ENCODE results near the gene RNF123. TPM values are rescaled to one million over a fixed set of nuclear protein-coding genes. Genes with fewer than 3 reads are reported as not detected.

RNF123 gene
- total RNA-seq, 2 donors from 2014 or later: 35.1 to 35.2 TPM

DNA sequence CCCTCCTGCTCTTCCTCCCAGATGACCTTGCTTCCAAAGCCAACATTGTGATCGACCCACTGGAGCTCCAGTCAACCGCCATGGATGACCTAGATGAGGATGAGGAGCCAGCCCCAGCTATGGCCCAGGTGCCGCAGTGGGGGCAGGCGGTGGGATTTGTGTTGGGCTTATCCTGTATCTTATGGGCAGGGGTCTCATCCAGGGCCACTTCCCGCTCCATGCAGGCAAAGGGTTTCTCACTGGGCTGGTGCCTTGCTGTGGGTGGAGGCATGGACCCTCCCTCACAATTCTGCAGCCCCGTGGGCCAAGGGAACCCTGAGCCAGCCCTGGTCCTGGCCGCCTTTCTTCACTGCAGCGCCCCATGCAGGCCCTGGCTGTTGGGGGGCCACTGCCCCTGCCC is 15.3 kb downstream of the RNF123 start:
- no peak overlapping the region for H3K27ac Mint-ChIP-seq
- no peaks in the 10 kb centered on the region for H3K9me3 Mint-ChIP-seq
- H3K27me3 Mint-ChIP-seq (ENCODE audit: low read depth): no peaks in the 10 kb centered on the region

DNA sequence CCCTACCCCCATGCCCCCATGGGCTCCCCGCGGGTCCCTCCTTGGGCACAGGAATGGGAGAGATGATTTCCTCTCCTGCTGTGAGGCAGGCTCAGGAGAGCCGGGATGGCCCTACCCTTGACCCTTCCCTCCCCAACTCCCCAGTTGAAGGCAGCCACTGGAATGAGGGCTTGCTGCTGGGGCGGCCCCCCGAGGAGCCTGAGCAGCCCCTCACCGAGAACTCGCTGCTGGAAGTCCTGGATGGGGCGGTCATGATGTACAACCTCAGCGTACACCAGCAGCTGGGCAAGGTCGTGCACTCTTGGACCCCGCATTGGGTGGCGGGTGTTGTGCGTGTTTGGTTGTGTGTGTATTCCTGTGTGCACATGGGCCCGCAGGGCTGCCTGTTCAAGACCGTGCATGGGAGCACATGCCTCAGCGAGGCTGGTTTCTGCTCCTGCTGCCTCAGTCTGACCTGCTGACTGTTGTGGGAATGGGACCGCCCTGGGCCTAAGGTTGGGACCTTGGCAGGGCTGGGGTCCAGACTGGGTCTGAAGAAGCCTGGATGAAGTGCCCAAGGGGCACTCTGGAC is 16.1 kb downstream of the RNF123 start:
- no peak for DNase-seq

More for the DNA sequence above, 15.3 kb downstream of the RNF123 start:
- Mint-ChIP-seq H3K4me1 (ENCODE audit: low read depth) (no peaks in the 10 kb centered on the region), H3K36me3 (ENCODE audit: insufficient read depth in 2 of 2) (peaks cover 0 to 2% of the 10 kb centered on the region in 2 donors), H3K4me3 (no peak overlapping the region)
- DNase-seq (no peak), ATAC-seq (replicated peaks in 1 of 2) (no peak)

DNA sequence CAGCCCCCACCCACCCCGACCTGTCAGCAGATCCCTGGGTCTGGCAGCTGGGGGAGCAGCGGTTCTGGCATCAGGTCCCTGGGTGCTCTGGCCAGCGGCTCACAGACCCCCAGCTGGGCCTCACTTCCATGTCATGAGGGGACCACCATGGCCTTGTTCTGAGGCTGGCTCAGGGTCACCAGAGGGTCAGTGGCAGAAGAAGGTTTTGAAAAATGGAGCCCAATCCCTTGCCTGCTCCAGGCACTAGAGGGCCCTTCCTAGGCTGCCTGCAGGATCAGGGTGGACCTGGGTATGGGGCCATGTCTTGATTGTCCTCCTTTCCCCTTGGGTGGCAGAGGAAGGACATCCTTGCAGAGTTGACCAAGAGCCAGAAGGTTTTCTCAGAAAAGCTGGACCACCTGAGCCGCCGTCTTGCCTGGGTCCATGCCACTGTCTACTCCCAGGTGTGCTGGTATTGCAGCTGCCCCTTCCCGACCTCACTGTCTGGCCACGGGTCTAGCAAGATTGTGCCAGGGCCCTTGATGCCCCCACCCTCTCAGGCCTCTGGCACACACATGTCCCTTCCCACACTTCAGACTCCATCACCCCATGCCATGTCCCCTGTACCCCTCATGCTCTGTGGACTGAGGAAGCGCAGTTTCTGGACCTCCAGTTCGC is 17.2 kb downstream of the RNF123 start:
- no peaks in the 10 kb centered on the region for H3K9me3 Mint-ChIP-seq
- no peaks in the 10 kb centered on the region for H3K4me1 Mint-ChIP-seq (ENCODE audit: low read depth)
- H3K27ac Mint-ChIP-seq: no peak overlapping the region
- no peaks in the 10 kb centered on the region for H3K27me3 Mint-ChIP-seq (ENCODE audit: low read depth)
- peaks cover 0 to 2% of the 10 kb centered on the region in 2 donors for H3K36me3 Mint-ChIP-seq (ENCODE audit: insufficient read depth in 2 of 2)
- no peak for ATAC-seq (replicated peaks in 1 of 2)
- no peak for DNase-seq
- no peak overlapping the region for H3K4me3 Mint-ChIP-seq

More for the DNA sequence above, 16.1 kb downstream of the RNF123 start:
- ATAC-seq (replicated peaks in 1 of 2): no peak
- H3K9me3 Mint-ChIP-seq: no peaks in the 10 kb centered on the region
- H3K4me3 Mint-ChIP-seq: no peak overlapping the region
- peaks cover 0 to 2% of the 10 kb centered on the region in 2 donors for H3K36me3 Mint-ChIP-seq (ENCODE audit: insufficient read depth in 2 of 2)
- H3K27me3 Mint-ChIP-seq (ENCODE audit: low read depth): no peaks in the 10 kb centered on the region
- H3K4me1 Mint-ChIP-seq (ENCODE audit: low read depth): no peaks in the 10 kb centered on the region
- no peak overlapping the region for H3K27ac Mint-ChIP-seq

DNA sequence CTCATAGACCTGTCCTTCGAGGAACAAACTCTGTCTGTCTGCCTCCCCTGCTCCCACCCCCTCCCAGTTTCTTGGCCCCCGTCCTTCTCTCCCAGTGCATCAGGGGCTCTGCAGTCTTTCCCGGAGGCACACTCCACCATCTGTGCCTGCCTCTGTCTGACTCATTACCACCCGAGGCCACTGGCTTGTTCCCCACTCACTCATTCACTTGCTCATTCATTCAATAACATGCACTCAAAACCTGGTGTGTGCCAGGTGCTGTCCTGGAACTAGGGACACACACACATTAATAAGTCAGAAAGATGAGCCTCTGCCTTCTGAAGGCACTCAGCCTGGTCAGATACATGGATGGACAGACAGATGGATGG is 17.7 kb downstream of the RNF123 start:
- Mint-ChIP-seq H3K27ac (no peak overlapping the region), H3K27me3 (ENCODE audit: low read depth) (no peaks in the 10 kb centered on the region), H3K4me3 (no peak overlapping the region), H3K36me3 (ENCODE audit: insufficient read depth in 2 of 2) (peaks cover 0 to 2% of the 10 kb centered on the region in 2 donors), H3K9me3 (no peaks in the 10 kb centered on the region), H3K4me1 (ENCODE audit: low read depth) (no peaks in the 10 kb centered on the region)
- ATAC-seq (replicated peaks in 1 of 2): no peak
- no peak for DNase-seq

DNA sequence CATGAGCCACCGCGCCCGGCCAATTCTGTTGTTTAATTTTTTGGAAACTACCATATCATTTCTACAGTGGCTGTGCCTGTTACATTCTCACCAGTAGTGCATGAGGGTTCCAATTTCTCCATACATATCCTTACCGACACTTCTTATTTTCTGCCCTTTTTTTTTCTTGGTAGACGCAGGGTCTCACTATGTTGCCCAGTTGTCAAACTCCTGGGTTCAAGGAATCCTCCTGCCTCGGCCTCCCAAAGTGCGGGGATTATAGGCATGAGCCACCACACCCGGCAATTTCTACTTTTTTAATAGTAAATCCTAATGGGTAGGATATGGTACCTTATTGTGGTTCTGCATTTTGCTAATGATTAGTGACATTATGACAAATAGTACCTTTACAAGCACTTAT is 20.5 kb downstream of the RNF123 start:
- ATAC-seq (replicated peaks in 1 of 2) (no peak), DNase-seq (no peak)
- no peak overlapping the region for H3K4me3 Mint-ChIP-seq
- H3K36me3 Mint-ChIP-seq (ENCODE audit: insufficient read depth in 2 of 2): peaks cover 0 to 2% of the 10 kb centered on the region in 2 donors
- peaks cover 4% of the 10 kb centered on the region for H3K4me1 Mint-ChIP-seq (ENCODE audit: low read depth)
- no peak overlapping the region for H3K27ac Mint-ChIP-seq
- no peaks in the 10 kb centered on the region for H3K27me3 Mint-ChIP-seq (ENCODE audit: low read depth)
- H3K9me3 Mint-ChIP-seq: no peaks in the 10 kb centered on the region

DNA sequence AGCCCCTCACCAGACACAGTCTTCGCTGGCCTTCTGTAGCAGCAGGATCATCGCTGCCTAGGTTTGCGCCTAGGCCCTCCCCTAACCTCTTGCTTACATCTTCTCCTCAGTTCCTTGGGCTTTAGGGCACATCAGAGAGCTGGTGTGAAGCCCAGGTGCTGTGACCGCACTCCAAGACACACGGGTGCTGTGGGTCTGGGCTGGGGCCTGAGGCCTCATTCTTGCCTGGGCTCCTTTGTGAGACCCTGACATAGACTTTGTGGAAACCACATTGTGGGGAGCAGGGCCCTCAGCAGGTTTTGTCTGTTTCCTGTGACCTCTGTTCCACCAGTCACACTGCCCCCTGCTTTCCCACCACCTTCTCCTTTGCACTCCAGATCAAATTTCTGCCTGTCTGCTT is 22.1 kb downstream of the RNF123 start:
- Mint-ChIP-seq H3K36me3 (ENCODE audit: insufficient read depth in 2 of 2) (peaks cover 0 to 2% of the 10 kb centered on the region in 2 donors), H3K4me3 (no peak overlapping the region), H3K27me3 (ENCODE audit: low read depth) (no peaks in the 10 kb centered on the region), H3K27ac (peak overlapping the region; percentile 29), H3K9me3 (no peaks in the 10 kb centered on the region), H3K4me1 (ENCODE audit: low read depth) (peaks cover 4% of the 10 kb centered on the region)
- no peak for ATAC-seq (replicated peaks in 1 of 2)
- no peak for DNase-seq

DNA sequence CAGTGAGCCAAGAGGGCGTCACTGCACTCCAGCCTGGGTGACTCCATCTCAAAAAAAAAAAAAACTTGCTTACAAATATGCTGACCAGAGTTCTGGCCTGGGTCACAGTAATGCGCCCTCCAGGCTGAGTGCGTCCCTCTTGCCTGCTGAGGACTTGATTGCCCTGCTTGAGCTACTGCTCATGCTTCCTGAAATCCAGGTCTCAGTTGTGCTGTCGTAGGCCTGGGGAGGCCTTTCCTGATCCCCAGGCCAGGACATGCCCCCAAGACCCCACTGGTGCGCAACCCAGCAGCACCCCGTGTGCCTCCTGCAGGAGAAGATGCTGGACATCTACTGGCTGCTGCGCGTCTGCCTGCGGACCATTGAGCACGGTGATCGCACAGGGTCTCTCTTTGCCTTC is 22.8 kb downstream of the RNF123 start:
- H3K4me3 Mint-ChIP-seq: no peak overlapping the region
- no peak for DNase-seq

DNA sequence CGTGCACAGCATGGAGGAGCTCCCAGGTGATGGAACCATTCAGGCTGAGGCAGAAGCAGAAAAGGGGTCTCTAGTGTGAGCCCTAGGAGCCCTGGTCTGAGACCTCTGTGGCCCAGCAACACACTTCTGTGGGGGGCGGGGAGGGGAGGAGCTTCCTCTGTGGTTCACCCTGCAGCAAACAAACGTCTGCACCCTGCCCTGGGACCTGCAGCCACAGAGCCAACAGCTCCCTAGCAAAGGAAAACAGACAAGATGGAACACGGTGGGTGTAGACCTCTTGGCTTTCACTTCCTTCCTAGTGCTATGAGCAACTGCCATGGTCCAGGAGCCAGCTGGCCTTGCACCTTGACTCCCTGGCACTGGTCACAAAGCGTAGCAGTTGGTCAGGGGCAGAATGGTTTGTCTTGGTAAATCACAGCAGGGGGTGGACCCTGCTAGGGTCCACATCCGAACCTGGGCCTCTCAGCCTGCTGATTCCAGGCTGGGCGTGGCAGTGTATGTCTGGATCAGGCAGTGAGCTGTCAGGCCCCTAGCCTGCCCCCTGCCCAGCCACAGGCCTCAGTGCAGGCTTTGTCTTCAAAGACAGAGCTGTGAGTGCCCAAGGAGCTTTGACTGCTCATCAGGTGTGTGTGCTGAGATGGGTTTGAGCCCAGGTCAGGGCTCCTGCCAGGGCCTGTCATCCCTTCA is 23.4 kb downstream of the RNF123 start:
- no peak for DNase-seq
- no peak overlapping the region for H3K4me3 Mint-ChIP-seq
- ATAC-seq (replicated peaks in 1 of 2): no peak

More for the DNA sequence above, 22.8 kb downstream of the RNF123 start:
- Mint-ChIP-seq H3K27me3 (ENCODE audit: low read depth) (no peaks in the 10 kb centered on the region), H3K4me1 (ENCODE audit: low read depth) (peaks cover 4% of the 10 kb centered on the region), H3K9me3 (no peaks in the 10 kb centered on the region), H3K36me3 (ENCODE audit: insufficient read depth in 2 of 2) (peaks cover 0 to 2% of the 10 kb centered on the region in 2 donors), H3K27ac (no peak overlapping the region)
- ATAC-seq (replicated peaks in 1 of 2): no peak

DNA sequence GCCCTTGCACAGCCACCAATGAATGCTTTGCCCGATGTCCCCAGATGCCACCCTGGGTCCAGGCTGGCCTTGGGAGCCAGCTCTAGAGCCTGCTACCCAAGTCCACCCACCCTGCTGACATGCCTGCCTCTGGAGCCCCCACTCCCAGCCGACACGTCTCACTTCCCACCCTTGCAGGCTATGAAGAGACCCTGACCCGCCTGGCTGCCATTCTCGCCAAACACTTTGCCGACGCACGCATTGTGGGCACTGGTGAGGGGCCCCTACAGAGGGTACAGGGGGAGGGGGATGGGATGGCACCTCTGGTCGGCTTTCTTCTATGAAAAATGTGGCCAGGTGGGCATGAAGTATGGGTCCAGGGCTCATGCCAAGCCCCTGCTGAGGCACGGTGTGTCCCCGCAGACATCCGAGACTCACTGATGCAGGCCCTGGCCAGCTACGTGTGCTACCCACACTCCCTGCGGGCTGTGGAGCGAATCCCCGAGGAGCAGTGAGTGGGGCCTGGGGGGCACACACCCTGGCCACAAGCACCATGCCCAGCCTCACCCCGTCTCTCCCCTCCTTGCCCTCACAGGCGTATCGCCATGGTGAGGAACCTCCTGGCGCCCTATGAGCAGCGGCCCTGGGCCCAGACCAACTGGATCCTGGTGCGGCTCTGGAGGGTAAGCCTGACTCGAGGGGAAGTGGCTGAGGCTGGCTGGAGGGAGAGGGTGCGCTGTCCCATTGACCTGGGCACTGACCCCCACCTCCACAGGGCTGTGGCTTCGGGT is 24.2 kb downstream of the RNF123 start:
- no peak overlapping the region for H3K4me3 Mint-ChIP-seq
- H3K9me3 Mint-ChIP-seq: no peaks in the 10 kb centered on the region
- peaks cover 0 to under 1% of the 10 kb centered on the region in 2 donors for H3K36me3 Mint-ChIP-seq (ENCODE audit: insufficient read depth in 2 of 2)
- ATAC-seq (replicated peaks in 1 of 2) (no peak), DNase-seq (no peak)
- H3K27ac Mint-ChIP-seq: no peak overlapping the region
- peaks cover 6% of the 10 kb centered on the region for H3K4me1 Mint-ChIP-seq (ENCODE audit: low read depth)
- no peaks in the 10 kb centered on the region for H3K27me3 Mint-ChIP-seq (ENCODE audit: low read depth)

More for the DNA sequence above, 23.4 kb downstream of the RNF123 start:
- Mint-ChIP-seq H3K4me1 (ENCODE audit: low read depth) (peaks cover 4% of the 10 kb centered on the region), H3K9me3 (no peaks in the 10 kb centered on the region), H3K27me3 (ENCODE audit: low read depth) (no peaks in the 10 kb centered on the region), H3K27ac (no peak overlapping the region), H3K36me3 (ENCODE audit: insufficient read depth in 2 of 2) (peaks cover 0 to 2% of the 10 kb centered on the region in 2 donors)

DNA sequence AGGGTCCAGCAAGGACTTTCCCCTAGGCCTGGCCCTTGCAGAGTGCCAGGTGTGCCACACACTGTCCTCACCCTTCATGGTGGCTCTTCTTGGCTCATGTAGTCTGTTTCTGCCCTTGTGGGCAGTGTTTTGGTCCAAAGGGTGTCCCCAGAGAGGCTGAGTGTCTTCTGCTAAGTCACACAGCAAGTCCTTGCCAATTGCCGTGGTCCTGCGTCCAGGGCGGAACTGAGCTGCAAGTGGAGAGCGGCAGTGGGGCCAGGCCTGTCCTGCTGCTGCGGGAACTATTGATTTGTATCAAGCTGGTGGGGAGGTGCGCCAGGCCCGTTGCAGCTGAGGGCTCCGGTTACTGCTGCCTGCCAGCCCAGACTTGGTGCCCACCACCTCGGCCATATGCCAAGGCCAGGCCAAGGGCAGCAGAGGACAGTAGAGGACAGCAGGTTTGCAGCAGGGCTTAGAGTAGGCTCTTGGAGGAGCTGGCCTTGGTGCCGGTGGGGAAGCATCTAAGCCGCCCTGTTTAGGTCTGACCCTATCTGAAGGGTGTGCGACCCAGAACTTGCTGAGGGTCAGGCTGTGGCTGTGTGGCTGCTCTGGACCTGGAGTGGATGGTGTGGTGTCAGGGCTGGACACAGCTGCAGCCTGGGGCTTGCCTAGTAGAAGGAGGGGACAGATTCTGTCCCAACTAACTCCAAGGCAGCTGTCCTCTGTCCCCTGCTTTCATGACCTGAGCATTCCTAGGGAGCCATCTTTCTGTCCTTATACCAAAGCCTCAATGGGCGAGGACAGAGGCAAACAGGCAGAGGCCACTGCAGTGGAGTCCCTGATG is 25.6 kb downstream of the RNF123 start:
- peak overlapping the region; percentile 22 for H3K27ac Mint-ChIP-seq
- H3K4me3 Mint-ChIP-seq: no peak overlapping the region
- ATAC-seq (replicated peaks in 1 of 2) (no peak), DNase-seq (no peak)
- H3K27me3 Mint-ChIP-seq (ENCODE audit: low read depth): no peaks in the 10 kb centered on the region
- H3K9me3 Mint-ChIP-seq: no peaks in the 10 kb centered on the region
- no peaks in the 10 kb centered on the region for H3K36me3 Mint-ChIP-seq (ENCODE audit: insufficient read depth in 2 of 2)
- H3K4me1 Mint-ChIP-seq (ENCODE audit: low read depth): peaks cover 21% of the 10 kb centered on the region

DNA sequence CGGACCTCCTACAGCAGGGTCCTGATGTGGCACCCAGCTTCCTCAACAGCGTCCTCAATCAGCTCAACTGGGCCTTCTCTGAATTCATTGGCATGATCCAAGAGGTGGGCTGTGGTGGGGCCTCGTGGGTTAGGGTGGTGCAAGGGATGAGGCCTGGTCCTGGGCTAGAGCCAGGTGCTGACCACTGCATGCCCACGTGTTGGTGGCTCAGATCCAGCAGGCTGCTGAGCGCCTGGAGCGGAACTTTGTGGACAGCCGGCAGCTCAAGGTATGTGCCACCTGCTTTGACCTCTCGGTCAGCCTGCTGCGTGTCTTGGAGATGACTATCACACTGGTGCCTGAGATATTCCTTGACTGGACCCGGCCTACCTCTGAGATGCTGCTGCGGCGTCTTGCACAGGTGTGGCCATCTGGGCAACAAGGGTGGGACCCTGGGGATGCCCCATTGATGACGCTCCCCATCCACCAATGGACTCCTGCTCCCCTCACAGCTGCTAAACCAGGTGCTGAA is 26.3 kb downstream of the RNF123 start:
- Mint-ChIP-seq H3K27ac (no peak overlapping the region), H3K4me1 (ENCODE audit: low read depth) (peaks cover 23% of the 10 kb centered on the region), H3K4me3 (no peak overlapping the region), H3K27me3 (ENCODE audit: low read depth) (no peaks in the 10 kb centered on the region), H3K36me3 (ENCODE audit: insufficient read depth in 2 of 2) (peaks cover 0 to under 1% of the 10 kb centered on the region in 2 donors), H3K9me3 (no peaks in the 10 kb centered on the region)
- ATAC-seq (replicated peaks in 1 of 2): no peak
- no peak for DNase-seq

DNA sequence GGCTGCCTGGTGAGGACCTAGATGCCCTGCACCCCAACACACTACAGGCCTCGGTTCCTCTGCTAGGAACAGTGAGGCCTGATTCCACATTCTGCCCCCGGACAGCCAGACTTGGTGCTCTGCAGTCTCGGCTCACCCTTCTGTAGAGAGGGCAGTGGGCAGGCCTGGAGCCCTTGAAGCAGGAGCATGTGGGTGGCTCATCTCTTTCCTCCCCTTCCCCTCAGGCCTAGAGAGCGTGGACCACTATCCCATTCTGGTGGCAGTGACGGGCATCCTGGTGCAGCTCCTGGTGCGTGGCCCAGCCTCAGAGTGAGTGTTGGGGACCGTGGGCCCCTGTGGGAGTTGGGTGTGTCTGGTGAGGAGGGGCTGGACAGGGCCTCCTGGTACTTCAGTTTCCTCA is 26.8 kb downstream of the RNF123 start:
- Mint-ChIP-seq H3K27ac (no peak overlapping the region), H3K9me3 (no peaks in the 10 kb centered on the region), H3K4me1 (ENCODE audit: low read depth) (peaks cover 26% of the 10 kb centered on the region), H3K4me3 (no peak overlapping the region), H3K27me3 (ENCODE audit: low read depth) (no peaks in the 10 kb centered on the region), H3K36me3 (ENCODE audit: insufficient read depth in 2 of 2) (peaks cover 0 to 4% of the 10 kb centered on the region in 2 donors)
- DNase-seq (no peak), ATAC-seq (replicated peaks in 1 of 2) (no peak)
